GM21423 (cell line): ENCODE data around the gene OTUD3.

ENCODE experiments used
- ATAC-seq: cut with Tn5 transposase; IDR thresholded peaks from one replicate; pipeline ENCODE4 v1.9.1; 2021; ENCODE audit warnings: mild to moderate bottlenecking, moderate library complexity; ENCODE audit not compliant: unreplicated experiment

OTUD3 gene

GRCh38 chr1:19946331-19946751, 64.1 kb downstream of the OTUD3 start:
- ATAC-seq = no peak

DNA sequence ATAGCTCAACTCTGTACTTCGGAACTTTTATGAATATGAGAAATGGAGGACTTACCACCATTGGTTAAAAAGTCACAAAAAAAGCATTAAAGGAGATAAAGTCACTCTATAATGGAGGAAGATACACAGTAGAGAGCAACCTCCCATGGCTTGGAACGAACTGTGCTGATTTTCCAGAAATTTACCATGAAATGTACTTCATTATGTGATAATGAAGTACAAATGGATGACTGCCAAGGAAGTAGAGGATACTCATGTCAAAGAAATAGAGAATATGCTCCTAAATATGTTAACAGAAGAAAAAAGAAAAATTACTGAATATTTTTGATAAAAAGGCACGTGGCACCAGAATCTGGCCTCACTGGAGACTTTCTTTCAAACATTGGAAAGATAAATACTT, 64.8 kb downstream of the OTUD3 start:
- no peak for ATAC-seq

GRCh38 chr1:19949016-19949415, 66.8 kb downstream of the OTUD3 start:
- ATAC-seq = no peak

DNA sequence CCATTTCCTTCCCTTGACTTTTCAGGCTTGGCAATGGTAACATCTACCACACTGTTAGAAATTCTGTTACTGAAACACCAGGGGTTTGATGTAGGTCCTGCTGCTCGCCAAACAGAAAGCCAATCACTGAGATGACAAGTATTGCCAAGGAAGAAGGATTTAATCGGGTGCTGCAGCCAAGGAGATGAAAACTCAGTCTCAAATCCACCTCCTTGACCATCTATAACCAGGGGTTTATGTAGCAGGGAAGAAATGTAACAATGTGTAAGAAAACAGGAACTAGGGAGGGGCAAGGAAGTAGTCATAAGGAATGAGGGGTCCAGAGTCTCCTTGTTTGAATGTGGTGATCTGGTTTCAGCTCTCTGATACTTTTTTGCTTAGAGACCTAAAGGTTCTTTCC, 71.9 kb downstream of the OTUD3 start:
- ATAC-seq = no peak

DNA sequence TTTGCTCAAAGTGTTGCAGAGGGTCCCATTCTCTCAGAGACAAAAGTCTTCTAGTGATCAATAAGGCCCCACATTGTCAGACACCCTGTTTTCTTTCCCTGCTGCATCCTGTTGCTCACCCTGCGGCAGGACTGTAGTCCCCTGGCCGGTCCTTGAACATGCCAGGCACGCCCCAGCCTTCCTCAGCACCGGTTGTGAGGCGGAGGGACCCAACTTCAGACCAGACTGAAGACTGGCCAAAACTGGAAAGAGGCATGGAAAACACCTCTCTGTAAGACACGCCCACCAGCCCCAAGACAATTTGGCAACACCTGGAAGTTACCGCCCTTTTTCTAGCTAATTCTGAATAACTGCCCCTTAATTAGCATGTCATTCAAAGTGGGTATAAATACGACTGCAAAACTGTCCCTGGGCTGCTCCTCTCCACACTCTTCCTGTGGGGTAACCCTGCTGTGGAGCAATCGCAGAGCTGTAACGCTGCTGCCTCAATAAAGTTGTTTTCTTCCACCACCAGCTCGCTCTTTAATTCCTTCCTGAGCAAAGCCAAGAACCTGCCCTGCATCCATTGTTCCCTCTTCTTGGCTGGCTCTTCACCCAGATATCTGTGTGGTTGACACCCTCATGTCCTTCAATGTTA, 73.5 kb downstream of the OTUD3 start:
- ATAC-seq = no peak

GRCh38 chr1:19957779-19958178, 75.6 kb downstream of the OTUD3 start:
- ATAC-seq = no peak

- no peak for ATAC-seq
Observed at GRCh38 chr1:19960591-19960990, 78.4 kb downstream of the OTUD3 start.
